Esophagus (tissue), 2 donors: Measurements from ENCODE around the gene TMEM182. TPM values are rescaled to one million over a fixed set of nuclear protein-coding genes. Genes with fewer than 3 reads are reported as not detected.

ENCODE experiments used
- H3K27ac ChIP-seq, 2 donors: one replicate each; pipeline ENCODE4 v1.5.1; 2013; ENCODE audit warnings: low read depth in 2 of 2, mild to moderate bottlenecking in 2 of 2, inconsistent platforms in 1 of 2, low read length in 1 of 2, moderate library complexity in 1 of 2
- H3K27me3 ChIP-seq, 2 donors: one replicate each; pipeline ENCODE4 v1.6.1; 2013; ENCODE audit warnings: low read length in 2 of 2, control low read depth in 1 of 2, mild to moderate bottlenecking in 1 of 2; ENCODE audit not compliant: insufficient read depth in 2 of 2, control insufficient read depth in 1 of 2
- H3K36me3 ChIP-seq, 2 donors: one replicate each; pipeline ENCODE4 v1.6.1; 2013; ENCODE audit warnings: low read length in 1 of 2; ENCODE audit not compliant: control insufficient read depth in 2 of 2, insufficient read depth in 2 of 2
- H3K4me1 ChIP-seq, 2 donors: one replicate each; pipeline ENCODE4 v1.6.1; 2013; ENCODE audit warnings: low read length in 1 of 2; ENCODE audit not compliant: control insufficient read depth in 2 of 2, insufficient read depth in 2 of 2
- H3K4me3 ChIP-seq, 2 donors: one replicate each; pipeline ENCODE4 v1.5.1; 2013; ENCODE audit warnings: low read length in 2 of 2, mild to moderate bottlenecking in 2 of 2, low read depth in 1 of 2, moderate library complexity in 1 of 2
- H3K9me3 ChIP-seq, 2 donors: one replicate each; pipeline ENCODE4 v1.6.1; 2013; ENCODE audit warnings: mild to moderate bottlenecking in 2 of 2, low read depth in 1 of 2, low read length in 1 of 2, moderate library complexity in 1 of 2; ENCODE audit not compliant: control insufficient read depth in 2 of 2, insufficient read depth in 1 of 2
- WGBS, 2 donors: extraction: QIAGEN DNeasy Blood & Tissue Kit; methylation state at CpG; one replicate each; pipeline ENCODE4 v1.1.7; 2013; 5-methylcytosine and 5-hydroxymethylcytosine counted together
- polyA plus RNA-seq, 2 donors: library from polyadenylated mRNA; stranded (reverse); fragments of 200-250 nt; gene quantifications; one replicate each; pipeline ENCODE4 v1.2.3, GENCODE V29; 2013
- donor health status: healthy with polysubstance abuse.
- donor health status: Bipolar disorder and iron deficiency.

TMEM182 gene
- polyA plus RNA-seq, 2 donors, result 0.33 to 0.96 TPM

- 90 to 95% methylated on average over 6 of the region's 6 CpGs for WGBS, 2 donors
- no peaks in the 10 kb centered on the region for H3K4me1 ChIP-seq
- no peaks in the 10 kb centered on the region for H3K36me3 ChIP-seq
- H3K27ac ChIP-seq, result no peak overlapping the region
- H3K9me3 ChIP-seq, result no peaks in the 10 kb centered on the region
- no peak overlapping the region for H3K4me3 ChIP-seq
- no peaks in the 10 kb centered on the region for H3K27me3 ChIP-seq
Observed at GRCh38 chr2:102764083-102764482, 2.3 kb downstream of the TMEM182 start.

DNA sequence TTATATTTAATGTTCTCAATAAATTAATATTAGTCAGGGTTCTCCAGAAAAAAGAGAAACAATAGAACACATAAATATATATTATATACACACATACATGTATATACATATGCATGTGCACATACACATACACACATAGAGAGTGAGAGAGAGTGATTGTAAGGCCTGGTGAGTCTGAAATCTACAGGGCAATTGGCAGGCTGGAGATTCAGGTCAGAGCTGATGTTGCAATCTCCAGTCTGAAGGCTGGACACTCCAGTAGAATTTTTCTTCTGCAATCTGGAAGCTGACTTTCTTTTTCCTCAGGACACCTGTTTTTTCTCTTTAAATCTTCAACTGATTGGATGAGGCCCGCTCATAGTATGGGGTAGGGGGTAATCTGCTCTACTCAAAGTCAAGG lies 3.2 kb downstream of the TMEM182 start:
- no peak overlapping the region for H3K27ac ChIP-seq
- no peaks in the 10 kb centered on the region for H3K4me1 ChIP-seq
- no peaks in the 10 kb centered on the region for H3K9me3 ChIP-seq
- no peaks in the 10 kb centered on the region for H3K36me3 ChIP-seq
- no peaks in the 10 kb centered on the region for H3K27me3 ChIP-seq
- 93 to 95% methylated on average over 1 of the region's 1 CpG for WGBS, 2 donors
- H3K4me3 ChIP-seq, result no peak overlapping the region

DNA sequence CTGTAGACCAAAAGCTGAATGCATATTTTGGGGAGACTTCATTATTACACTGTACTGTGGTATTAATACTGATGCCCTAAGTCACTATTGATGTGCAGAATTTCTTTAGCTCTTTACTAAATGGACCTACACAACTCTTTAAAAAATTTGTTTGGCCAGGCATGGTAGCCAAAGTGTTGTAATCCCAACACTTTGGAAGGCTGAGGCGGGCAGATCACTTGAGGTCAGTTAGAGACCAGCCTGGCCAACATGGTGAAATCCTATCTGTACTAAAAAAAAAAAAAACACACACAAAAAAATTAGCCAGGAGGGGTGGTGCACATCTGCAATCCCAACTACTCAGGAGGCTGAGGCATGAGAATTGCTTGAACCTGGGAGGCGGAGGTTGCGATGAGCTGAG lies 6.4 kb downstream of the TMEM182 start:
- Histone ChIP-seq H3K4me3 (no peak overlapping the region), H3K27ac (no peak overlapping the region), H3K27me3 (no peaks in the 10 kb centered on the region), H3K9me3 (no peaks in the 10 kb centered on the region), H3K36me3 (no peaks in the 10 kb centered on the region), H3K4me1 (no peaks in the 10 kb centered on the region)
- WGBS, 2 donors, result 97 to 99% methylated on average over 3 of the region's 3 CpGs

DNA sequence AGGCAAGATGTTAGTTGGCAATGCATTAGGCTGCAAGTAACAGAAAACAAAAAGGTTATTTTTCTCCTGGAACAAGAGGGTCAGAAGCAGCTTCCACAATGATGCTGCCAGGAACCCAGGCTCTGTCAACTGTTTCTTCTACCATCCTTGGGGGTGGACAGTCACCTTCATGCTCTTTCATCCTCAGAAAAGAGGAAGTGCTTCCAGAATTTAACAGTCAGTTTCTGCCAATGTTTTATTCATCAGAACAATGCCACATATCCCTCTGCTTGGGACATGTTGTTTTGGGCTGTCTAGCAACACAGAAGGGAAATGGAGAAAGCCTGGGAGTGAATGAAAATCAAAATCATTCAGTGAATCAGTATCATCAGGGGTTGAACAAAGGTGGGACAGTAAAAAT lies 7.1 kb downstream of the TMEM182 start:
- H3K27ac ChIP-seq, result no peak overlapping the region
- H3K4me1 ChIP-seq, result no peaks in the 10 kb centered on the region
- H3K4me3 ChIP-seq, result no peak overlapping the region
- H3K36me3 ChIP-seq, result no peaks in the 10 kb centered on the region
- H3K9me3 ChIP-seq, result no peaks in the 10 kb centered on the region
- H3K27me3 ChIP-seq, result no peaks in the 10 kb centered on the region

DNA sequence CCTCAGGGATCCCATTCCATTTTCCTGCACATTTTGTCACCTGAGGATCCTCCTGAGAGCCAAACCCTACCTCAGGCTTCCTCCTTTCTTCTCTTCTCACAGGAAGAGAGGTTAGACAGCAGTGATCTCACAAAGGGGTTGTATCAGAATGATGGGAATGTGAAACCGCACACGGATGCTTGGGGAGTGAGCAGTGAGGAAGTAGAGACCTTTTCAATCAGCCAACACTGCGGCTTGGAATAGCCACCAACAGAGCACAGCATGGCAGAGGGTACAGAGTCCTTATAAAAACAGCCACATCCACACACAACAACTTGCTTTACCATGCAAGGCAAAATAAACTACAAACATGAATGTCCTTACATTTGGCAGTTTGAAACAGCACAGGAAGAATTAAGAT lies 8.7 kb downstream of the TMEM182 start:
- Histone ChIP-seq H3K9me3 (no peaks in the 10 kb centered on the region), H3K4me3 (no peak overlapping the region), H3K4me1 (no peaks in the 10 kb centered on the region), H3K27me3 (no peaks in the 10 kb centered on the region), H3K27ac (no peak overlapping the region), H3K36me3 (no peaks in the 10 kb centered on the region)
- 84 to 87% methylated on average over 3 of the region's 3 CpGs for WGBS, 2 donors

DNA sequence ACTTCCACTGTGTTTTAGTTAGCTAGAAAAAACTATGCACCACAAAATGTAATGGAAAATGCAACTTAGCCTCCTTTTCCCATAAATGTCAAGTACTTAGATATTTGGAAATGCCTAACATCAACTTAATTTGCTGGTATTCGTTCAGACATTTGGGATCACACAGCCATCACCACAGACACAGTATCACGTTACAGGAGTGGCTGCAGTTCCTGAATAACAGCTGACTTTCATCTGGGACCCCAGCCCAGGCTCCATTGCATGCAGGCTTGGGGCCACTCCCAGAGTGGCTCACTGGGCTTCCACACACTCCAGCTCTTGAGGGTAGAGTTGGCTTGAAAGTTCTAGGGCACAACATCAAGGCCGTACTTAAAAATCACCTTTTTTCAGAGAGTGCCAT lies 9.3 kb downstream of the TMEM182 start:
- Histone ChIP-seq H3K36me3 (no peaks in the 10 kb centered on the region), H3K4me1 (no peaks in the 10 kb centered on the region), H3K27ac (no peak overlapping the region), H3K9me3 (no peaks in the 10 kb centered on the region), H3K27me3 (no peaks in the 10 kb centered on the region), H3K4me3 (no peak overlapping the region)
- 68 to 69% methylated on average over 3 of the region's 3 CpGs for WGBS, 2 donors

DNA sequence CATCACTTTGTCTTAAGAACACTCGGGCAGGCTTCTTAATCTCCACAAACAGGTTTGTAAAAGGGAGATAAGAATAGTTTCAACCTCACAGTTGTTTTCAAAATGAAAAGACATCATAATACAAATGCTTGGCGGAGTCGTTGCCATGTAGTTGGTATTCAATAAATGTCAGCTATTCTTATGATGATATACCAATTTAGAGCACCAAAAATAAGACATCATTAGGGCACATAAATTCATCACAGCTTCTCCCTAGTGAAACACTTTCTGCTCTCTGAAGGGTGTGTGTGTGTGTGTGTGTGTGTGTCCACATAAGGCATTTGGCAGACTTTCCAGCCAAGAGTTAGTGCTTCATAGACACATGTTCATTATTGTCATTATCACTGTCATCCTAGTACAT lies 10.8 kb downstream of the TMEM182 start:
- WGBS, 2 donors, result 91 to 97% methylated on average over 3 of the region's 3 CpGs
- H3K36me3 ChIP-seq, result no peaks in the 10 kb centered on the region

GRCh38 chr2:102773149-102773705 lies 11.4 kb downstream of the TMEM182 start:
- Histone ChIP-seq H3K27ac (no peak overlapping the region), H3K9me3 (no peaks in the 10 kb centered on the region), H3K27me3 (no peaks in the 10 kb centered on the region), H3K36me3 (no peaks in the 10 kb centered on the region), H3K4me3 (no peak overlapping the region), H3K4me1 (no peaks in the 10 kb centered on the region)
- WGBS, 2 donors, result 88 to 90% methylated on average over 5 of the region's 5 CpGs

More for the DNA sequence above, 10.8 kb downstream of the TMEM182 start:
- Histone ChIP-seq H3K27me3 (no peaks in the 10 kb centered on the region), H3K9me3 (no peaks in the 10 kb centered on the region), H3K4me3 (no peak overlapping the region), H3K4me1 (no peaks in the 10 kb centered on the region), H3K27ac (no peak overlapping the region)

DNA sequence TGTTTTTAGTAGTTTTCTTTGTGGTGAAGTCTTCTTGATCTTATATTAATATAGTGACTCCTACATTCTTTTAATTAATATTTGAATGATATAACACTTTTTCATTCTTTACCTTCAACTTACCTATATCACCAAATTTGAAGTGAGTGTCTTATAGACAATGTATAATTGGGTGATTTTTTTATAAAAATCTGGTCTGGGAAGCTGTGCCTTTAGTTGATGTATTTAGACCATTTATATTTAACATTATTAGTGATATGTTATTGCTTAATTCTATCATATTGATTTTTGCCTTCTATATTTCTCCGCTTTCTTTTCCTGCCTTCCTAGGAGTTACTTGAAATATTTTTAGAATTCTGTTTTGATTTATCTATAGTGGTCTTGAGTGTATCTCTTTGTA lies 16.4 kb downstream of the TMEM182 start:
- H3K27me3 ChIP-seq, result no peaks in the 10 kb centered on the region
- no peaks in the 10 kb centered on the region for H3K36me3 ChIP-seq
- WGBS, 2 donors, result 97 to 100% methylated on average over 1 of the region's 1 CpG
- H3K9me3 ChIP-seq, result no peaks in the 10 kb centered on the region
- H3K27ac ChIP-seq, result no peak overlapping the region
- no peaks in the 10 kb centered on the region for H3K4me1 ChIP-seq
- H3K4me3 ChIP-seq, result no peak overlapping the region

- H3K36me3 ChIP-seq, result no peaks in the 10 kb centered on the region
- no peak overlapping the region for H3K27ac ChIP-seq
- no peaks in the 10 kb centered on the region for H3K9me3 ChIP-seq
- H3K4me1 ChIP-seq, result no peaks in the 10 kb centered on the region
- 85 to 92% methylated on average over 1 of the region's 1 CpG for WGBS, 2 donors
- no peaks in the 10 kb centered on the region for H3K27me3 ChIP-seq
- no peak overlapping the region for H3K4me3 ChIP-seq
Observed at GRCh38 chr2:102780467-102780866, 18.6 kb downstream of the TMEM182 start.
